Nephron progenitor cell (in vitro differentiated cells): ENCODE measurements around the gene FSIP1.

Experiments used
- DNase-seq: peaks from one replicate; pipeline ENCODE4 v3.0.0; 2021
- H3K27ac Mint-ChIP-seq: 2 replicates; pipeline ENCODE4 v1.8.0; 2021; ENCODE audit warnings: mild to moderate bottlenecking, moderate library complexity, mixed read lengths
- H3K27me3 Mint-ChIP-seq: 2 replicates; pipeline ENCODE4 v1.8.0; 2021; ENCODE audit warnings: mild to moderate bottlenecking, low read depth, mixed read lengths; ENCODE audit not compliant: poor library complexity
- H3K36me3 Mint-ChIP-seq: 2 replicates; pipeline ENCODE4 v1.8.0; 2021; ENCODE audit warnings: low read depth, mixed read lengths
- H3K4me1 Mint-ChIP-seq: 2 replicates; pipeline ENCODE4 v1.8.0; 2021; ENCODE audit warnings: mixed read lengths
- H3K4me3 Mint-ChIP-seq: 2 replicates; pipeline ENCODE4 v1.8.0; 2021; ENCODE audit warnings: mild to moderate bottlenecking, moderate library complexity, mixed read lengths
- H3K9me3 Mint-ChIP-seq: 2 replicates; pipeline ENCODE4 v1.8.0; 2021; ENCODE audit warnings: mild to moderate bottlenecking, moderate library complexity, mixed read lengths
- CTCF ChIP-seq: fragments of 200-600 bp; sonication (generic); IDR thresholded peaks from 2 replicates; pipeline ENCODE4 v1.5.0; 2021; ENCODE audit warnings: antibody characterized with exemption

The FSIP1 gene

GRCh38 chr15:39672184-39672583 is 110.5 kb downstream of the FSIP1 start:
- DNase-seq: no peak
- peaks cover 4% of the 10 kb centered on the region for H3K4me1 Mint-ChIP-seq
- no peaks in the 10 kb centered on the region for H3K27me3 Mint-ChIP-seq
- no peak for TF ChIP-seq CTCF
- no peak overlapping the region for H3K27ac Mint-ChIP-seq
- no peaks in the 10 kb centered on the region for H3K36me3 Mint-ChIP-seq
- H3K4me3 Mint-ChIP-seq: no peak overlapping the region
- no peaks in the 10 kb centered on the region for H3K9me3 Mint-ChIP-seq

- Mint-ChIP-seq H3K36me3 (no peaks in the 10 kb centered on the region), H3K4me1 (peaks cover 9% of the 10 kb centered on the region)
- no peak for DNase-seq
Observed at GRCh38 chr15:39670687-39671086, 112.0 kb downstream of the FSIP1 start.

GRCh38 chr15:39669661-39670060 is 113.0 kb downstream of the FSIP1 start:
- no peak for TF ChIP-seq CTCF
- Mint-ChIP-seq H3K4me1 (peaks cover 10% of the 10 kb centered on the region), H3K9me3 (no peaks in the 10 kb centered on the region), H3K36me3 (no peaks in the 10 kb centered on the region), H3K27ac (no peak overlapping the region), H3K4me3 (no peak overlapping the region), H3K27me3 (no peaks in the 10 kb centered on the region)
- DNase-seq: no peak

More at GRCh38 chr15:39670687-39671086, 112.0 kb downstream of the FSIP1 start:
- Mint-ChIP-seq H3K27ac (no peak overlapping the region), H3K27me3 (no peaks in the 10 kb centered on the region), H3K9me3 (no peaks in the 10 kb centered on the region), H3K4me3 (no peak overlapping the region)
- TF ChIP-seq CTCF: no peak

- H3K9me3 Mint-ChIP-seq: no peaks in the 10 kb centered on the region
- H3K27me3 Mint-ChIP-seq: no peaks in the 10 kb centered on the region
- no peak for TF ChIP-seq CTCF
- no peak for DNase-seq
- H3K4me1 Mint-ChIP-seq: peaks cover 13% of the 10 kb centered on the region
- no peak overlapping the region for H3K27ac Mint-ChIP-seq
- H3K36me3 Mint-ChIP-seq: no peaks in the 10 kb centered on the region
- no peak overlapping the region for H3K4me3 Mint-ChIP-seq
Observed at GRCh38 chr15:39669241-39669640, 113.4 kb downstream of the FSIP1 start.

- TF ChIP-seq CTCF: no peak
- H3K27me3 Mint-ChIP-seq: no peaks in the 10 kb centered on the region
- H3K9me3 Mint-ChIP-seq: no peaks in the 10 kb centered on the region
- DNase-seq: no peak
- no peaks in the 10 kb centered on the region for H3K36me3 Mint-ChIP-seq
- H3K4me3 Mint-ChIP-seq: no peak overlapping the region
- peaks cover 13% of the 10 kb centered on the region for H3K4me1 Mint-ChIP-seq
- H3K27ac Mint-ChIP-seq: no peak overlapping the region
Observed at GRCh38 chr15:39668457-39668856, 114.2 kb downstream of the FSIP1 start.

GRCh38 chr15:39667382-39668127 is 115.1 kb downstream of the FSIP1 start:
- no peaks in the 10 kb centered on the region for H3K27me3 Mint-ChIP-seq
- no peaks in the 10 kb centered on the region for H3K9me3 Mint-ChIP-seq
- peaks cover 13% of the 10 kb centered on the region for H3K4me1 Mint-ChIP-seq
- H3K4me3 Mint-ChIP-seq: no peak overlapping the region
- no peaks in the 10 kb centered on the region for H3K36me3 Mint-ChIP-seq
- DNase-seq: no peak
- peak overlapping the region; percentile 75 for H3K27ac Mint-ChIP-seq
- TF ChIP-seq CTCF: no peak
